ENCODE results near the gene MYO5B. TPM values are rescaled to one million over a fixed set of nuclear protein-coding genes. Genes with fewer than 3 reads are reported as not detected.

MYO5B gene
- total and polyA plus RNA-seq, 2 donors (not counting 1 experiment from before 2014, with no cell fraction given) = 0.30 to 1.7 TPM

GRCh38 chr18:49980896-49981295 lies 214.1 kb downstream of the MYO5B start:
- Histone ChIP-seq H3K9ac (ENCODE audit: low read length) (no peak overlapping the region), H3K27me3 (replicated peaks in 1 of 4; ENCODE audit: control extremely low read depth in 1 of 4, control insufficient read depth in 3 of 4, insufficient read depth in 4 of 4, low read length in 3 of 4) (no peaks in the 10 kb centered on the region), H3K4me1 (ENCODE audit: control insufficient read depth in 2 of 2, insufficient read depth in 2 of 2, low read length in 2 of 2) (no peaks in the 10 kb centered on the region), H3K79me2 (ENCODE audit: control insufficient read depth, insufficient read depth, low read length) (no peaks in the 10 kb centered on the region), H2AFZ (ENCODE audit: insufficient read depth, low read depth, low read length, poor library complexity, severe bottlenecking) (no peak overlapping the region), H3K9me3 (ENCODE audit: control extremely low read depth in 1 of 3, control insufficient read depth in 2 of 3, insufficient read depth in 1 of 3, low read length in 2 of 3) (no peaks in the 10 kb centered on the region), H3K27ac (ENCODE audit: low read length in 2 of 2) (no peak overlapping the region), H3K36me3 (replicated peaks in 1 of 2; ENCODE audit: control extremely low read depth in 1 of 2, control insufficient read depth in 1 of 2, extremely low read depth in 1 of 2, insufficient read depth in 2 of 2, low read length in 1 of 2) (no peaks in the 10 kb centered on the region), H3K4me3 (ENCODE audit: control extremely low read depth in 1 of 5, extremely low read depth in 1 of 5, insufficient read depth in 1 of 5, low read depth in 2 of 5, low read length in 4 of 5) (no peak overlapping the region), H3K4me2 (replicated peaks; ENCODE audit: low read depth, low read length, poor library complexity, severe bottlenecking) (no peak overlapping the region), H4K20me1 (ENCODE audit: control insufficient read depth, insufficient read depth, low read length, poor library complexity, severe bottlenecking) (no peaks in the 10 kb centered on the region)
- DNase-seq (no peak), ATAC-seq (ENCODE audit: low read depth) (no peak)
- intact Hi-C loops (cut with micrococcal nuclease) = no loop called here
- H3K9me3 Mint-ChIP-seq (ENCODE audit: insufficient read depth) = no peaks in the 10 kb centered on the region
- H3K4me3 Mint-ChIP-seq = no peak overlapping the region
- POLR2A ChIA-PET = no interaction called here
- H3K27ac Mint-ChIP-seq = no peak overlapping the region
- CTCF ChIA-PET = no interaction called here
- peaks cover 8% of the 10 kb centered on the region for H3K27me3 Mint-ChIP-seq
- no peaks in the 10 kb centered on the region for H3K4me1 Mint-ChIP-seq
- no CpG with 5 or more reads among the region's 4 CpGs for WGBS (ENCODE audit: insufficient coverage)
- TF ChIP-seq CTCF (IDR thresholded peaks at IDR 0.05) = no peak
- TF ChIP-seq EZH2 (IDR thresholded peaks at IDR 0.05; ENCODE audit: borderline replicate concordance, insufficient read depth, low read depth, low read length, poor library complexity, severe bottlenecking) = no peak

GRCh38 chr18:49976795-49977560 lies 218.0 kb downstream of the MYO5B start:
- no peak for DNase-seq
- 88% methylated on average over 12 of the region's 15 CpGs for WGBS (ENCODE audit: insufficient coverage)
- ChIA-PET CTCF (interaction anchor here (0.6 kb wide), 1 partner anchor 452 kb away, joined by 5 read pairs; no protein-coding TSS in a partner anchor), POLR2A (no interaction called here)
- Histone ChIP-seq H3K9me3 (ENCODE audit: control extremely low read depth in 1 of 3, control insufficient read depth in 2 of 3, insufficient read depth in 1 of 3, low read length in 2 of 3) (no peaks in the 10 kb centered on the region), H4K20me1 (ENCODE audit: control insufficient read depth, insufficient read depth, low read length, poor library complexity, severe bottlenecking) (no peaks in the 10 kb centered on the region), H3K79me2 (ENCODE audit: control insufficient read depth, insufficient read depth, low read length) (no peaks in the 10 kb centered on the region), H3K4me3 (ENCODE audit: control extremely low read depth in 1 of 5, extremely low read depth in 1 of 5, insufficient read depth in 1 of 5, low read depth in 2 of 5, low read length in 4 of 5) (no peak overlapping the region), H3K9ac (ENCODE audit: low read length) (no peak overlapping the region), H3K4me2 (replicated peaks; ENCODE audit: low read depth, low read length, poor library complexity, severe bottlenecking) (no peak overlapping the region), H3K27ac (ENCODE audit: low read length in 2 of 2) (no peak overlapping the region), H2AFZ (ENCODE audit: insufficient read depth, low read depth, low read length, poor library complexity, severe bottlenecking) (no peak overlapping the region), H3K36me3 (replicated peaks in 1 of 2; ENCODE audit: control extremely low read depth in 1 of 2, control insufficient read depth in 1 of 2, extremely low read depth in 1 of 2, insufficient read depth in 2 of 2, low read length in 1 of 2) (no peaks in the 10 kb centered on the region), H3K27me3 (replicated peaks in 1 of 4; ENCODE audit: control extremely low read depth in 1 of 4, control insufficient read depth in 3 of 4, insufficient read depth in 4 of 4, low read length in 3 of 4) (no peaks in the 10 kb centered on the region), H3K4me1 (ENCODE audit: control insufficient read depth in 2 of 2, insufficient read depth in 2 of 2, low read length in 2 of 2) (no peaks in the 10 kb centered on the region)
- no peak overlapping the region for H3K4me3 Mint-ChIP-seq
- TF ChIP-seq CTCF (IDR thresholded peaks at IDR 0.05) (no peak), EZH2 (IDR thresholded peaks at IDR 0.05; ENCODE audit: borderline replicate concordance, insufficient read depth, low read depth, low read length, poor library complexity, severe bottlenecking) (no peak)
- no peaks in the 10 kb centered on the region for H3K4me1 Mint-ChIP-seq
- H3K27ac Mint-ChIP-seq = no peak overlapping the region
- no peaks in the 10 kb centered on the region for H3K9me3 Mint-ChIP-seq (ENCODE audit: insufficient read depth)
- no peak for ATAC-seq (ENCODE audit: low read depth)
- intact Hi-C loops (cut with micrococcal nuclease) = no loop called here
- H3K27me3 Mint-ChIP-seq = peaks cover 4% of the 10 kb centered on the region

Measured in B cell (primary cell).